MM.1S (cell line): Measurements from ENCODE around the gene NATD1.

Experiments
- EZH2 ChIP-seq: fragments of 300-600 bp; sonication (generic); optimal IDR thresholded peaks from 2 replicates; pipeline ENCODE3; 2017; ENCODE audit warnings: low read depth, mild to moderate bottlenecking, antibody characterized with exemption, low read length, mixed read lengths
- EZH2phosphoT487 ChIP-seq: fragments of 300-600 bp; sonication (generic); IDR thresholded peaks from 2 replicates; pipeline ENCODE4 v1.6.1; 2018; ENCODE audit warnings: antibody characterized with exemption, low read length
- TF ChIP-seq, protein P1 (sequence below): fragments of 300-600 bp; sonication (generic); IDR thresholded peaks from 2 replicates; pipeline ENCODE4 v1.5.1; 2016; ENCODE audit warnings: antibody characterized with exemption, low read length, mixed read lengths

GRCh38 chr17:21276264-21276588, 23.0 kb upstream of the NATD1 start:
- TF ChIP-seq, protein P1, sequence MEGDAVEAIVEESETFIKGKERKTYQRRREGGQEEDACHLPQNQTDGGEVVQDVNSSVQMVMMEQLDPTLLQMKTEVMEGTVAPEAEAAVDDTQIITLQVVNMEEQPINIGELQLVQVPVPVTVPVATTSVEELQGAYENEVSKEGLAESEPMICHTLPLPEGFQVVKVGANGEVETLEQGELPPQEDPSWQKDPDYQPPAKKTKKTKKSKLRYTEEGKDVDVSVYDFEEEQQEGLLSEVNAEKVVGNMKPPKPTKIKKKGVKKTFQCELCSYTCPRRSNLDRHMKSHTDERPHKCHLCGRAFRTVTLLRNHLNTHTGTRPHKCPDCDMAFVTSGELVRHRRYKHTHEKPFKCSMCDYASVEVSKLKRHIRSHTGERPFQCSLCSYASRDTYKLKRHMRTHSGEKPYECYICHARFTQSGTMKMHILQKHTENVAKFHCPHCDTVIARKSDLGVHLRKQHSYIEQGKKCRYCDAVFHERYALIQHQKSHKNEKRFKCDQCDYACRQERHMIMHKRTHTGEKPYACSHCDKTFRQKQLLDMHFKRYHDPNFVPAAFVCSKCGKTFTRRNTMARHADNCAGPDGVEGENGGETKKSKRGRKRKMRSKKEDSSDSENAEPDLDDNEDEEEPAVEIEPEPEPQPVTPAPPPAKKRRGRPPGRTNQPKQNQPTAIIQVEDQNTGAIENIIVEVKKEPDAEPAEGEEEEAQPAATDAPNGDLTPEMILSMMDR: no peak
- no peak for TF ChIP-seq EZH2
- no peak for TF ChIP-seq EZH2phosphoT487
